Prostate gland (tissue), 2 donors: ENCODE data around the gene UXS1. TPM values are rescaled to one million over a fixed set of nuclear protein-coding genes. Genes with fewer than 3 reads are reported as not detected.

ENCODE experiments used
- DNase-seq: peaks from one replicate; pipeline ENCODE4 v3.0.0-alpha.2; 2019; ENCODE audit warnings: low spot score
- H3K27ac ChIP-seq, 2 donors: fragments of 200-600 bp; sonication (generic); 2 replicates each; pipeline ENCODE4 v1.5.1; 2017 to 2019
- H3K27me3 ChIP-seq: fragments of 200-600 bp; sonication (generic); replicated peaks from 2 replicates; pipeline ENCODE4 v1.5.1; 2019; ENCODE audit not compliant: insufficient read depth
- H3K36me3 ChIP-seq, 2 donors: fragments of 200-600 bp; sonication (generic); 1 replicate in 1 of 2; 2 replicates in 1 of 2; pipeline versions ENCODE4 v1.5.1 to v1.8.1; 2017 to 2019
- H3K4me1 ChIP-seq: fragments of 200-600 bp; sonication (generic); replicated peaks from 2 replicates; pipeline ENCODE4 v1.5.1; 2019
- H3K4me3 ChIP-seq, 2 donors: fragments of 200-600 bp; sonication (generic); 2 replicates each; pipeline ENCODE4 v1.5.1; 2017 to 2019
- H3K9me3 ChIP-seq: fragments of 200-600 bp; sonication (generic); 2 replicates; pipeline ENCODE4 v1.5.1; 2017
- POLR2A ChIP-seq: fragments of 450-650 bp; IDR thresholded peaks from one replicate; pipeline ENCODE4 v1.6.1; 2016; ENCODE audit warnings: antibody characterized with exemption, mild to moderate bottlenecking
- POLR2AphosphoS5 ChIP-seq: sonication (generic); formaldehyde crosslinking; IDR thresholded peaks from one replicate; pipeline ENCODE4 v1.6.1; 2017; ENCODE audit warnings: antibody characterized with exemption
- WGBS: methylation state at CpG from one replicate; pipeline ENCODE4 v1.1.5; 2018; 5-methylcytosine and 5-hydroxymethylcytosine counted together
- intact Hi-C: fragments of 100-400 bp; cut with DNase I; formaldehyde crosslinking; loops from one replicate; pipeline ENCODE4 v1.14.2; 2022
- total RNA-seq, 2 donors: library from RNA; depleted of rRNA; stranded (reverse); fragments of >200 nt; gene quantifications; one replicate each; pipeline ENCODE4 v1.1.0, GENCODE V29; 2016
- TF ChIP-seq, protein P1 (sequence below), 4 experiments: fragments of 200-600 bp in 2 of 4; fragments of 450-650 bp in 2 of 4; sonication (generic) in 2 of 4; IDR thresholded peaks; 1 replicate in 3 of 4; 2 replicates in 1 of 4; pipeline ENCODE4 v1.5.1; 2016 to 2019; ENCODE audit warnings: antibody characterized with exemption in 4 of 4, mild to moderate bottlenecking in 2 of 4, moderate library complexity in 2 of 4

Gene UXS1
- total RNA-seq, 2 donors from 2014 or later: 30.7 to 54.8 TPM

DNA sequence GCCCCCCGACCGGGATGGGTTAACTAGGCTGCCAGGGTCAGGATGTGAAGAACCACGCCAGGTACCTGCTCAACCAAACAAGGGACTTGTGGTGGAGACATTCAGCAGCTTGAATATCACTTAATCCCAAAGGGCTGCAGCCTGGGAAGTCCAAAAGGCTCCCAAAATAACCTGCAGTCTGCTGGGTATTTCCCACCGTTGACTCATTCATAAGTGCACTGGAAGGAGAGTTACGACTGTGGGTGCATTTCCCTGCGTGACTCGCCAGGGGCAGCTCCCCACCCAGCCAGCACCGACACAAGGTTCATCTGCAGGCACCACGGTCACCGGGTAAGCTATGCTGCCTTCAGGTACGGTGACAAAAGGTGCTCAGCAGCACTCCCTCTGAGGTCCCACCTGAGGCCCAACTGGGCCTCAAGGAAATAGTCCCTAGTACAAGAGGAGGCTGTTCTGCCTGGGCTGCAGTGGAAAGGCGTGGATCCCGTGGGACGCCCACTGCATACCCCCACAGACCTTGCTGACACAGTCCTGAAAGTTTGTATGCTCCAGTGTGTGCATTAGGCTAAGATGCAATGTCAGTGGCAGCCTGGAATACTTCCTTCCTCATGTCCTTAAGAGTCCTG lies 86.5 kb downstream of the UXS1 start:
- H3K27ac ChIP-seq: no peak overlapping the region
- H3K9me3 ChIP-seq: no peaks in the 10 kb centered on the region
- no peaks in the 10 kb centered on the region for H3K27me3 ChIP-seq
- intact Hi-C loops: loop anchor here (5.0 kb wide), 2 partner anchors 85 to 475 kb away; partner anchors contain the start of gene UXS1
- H3K36me3 ChIP-seq: no peaks in the 10 kb centered on the region
- H3K4me1 ChIP-seq: no peaks in the 10 kb centered on the region
- TF ChIP-seq POLR2A: no peak
- TF ChIP-seq POLR2AphosphoS5: no peak
- DNase-seq: no peak
- WGBS: 60% methylated on average over 14 of the region's 14 CpGs
- no peak overlapping the region for H3K4me3 ChIP-seq

GRCh38 chr2:106106622-106107508 lies 87.2 kb downstream of the UXS1 start:
- Histone ChIP-seq H3K36me3 (no peaks in the 10 kb centered on the region), H3K4me3 (no peak overlapping the region), H3K4me1 (no peaks in the 10 kb centered on the region), H3K27me3 (no peaks in the 10 kb centered on the region), H3K9me3 (no peaks in the 10 kb centered on the region), H3K27ac (no peak overlapping the region)
- TF ChIP-seq, protein P1, sequence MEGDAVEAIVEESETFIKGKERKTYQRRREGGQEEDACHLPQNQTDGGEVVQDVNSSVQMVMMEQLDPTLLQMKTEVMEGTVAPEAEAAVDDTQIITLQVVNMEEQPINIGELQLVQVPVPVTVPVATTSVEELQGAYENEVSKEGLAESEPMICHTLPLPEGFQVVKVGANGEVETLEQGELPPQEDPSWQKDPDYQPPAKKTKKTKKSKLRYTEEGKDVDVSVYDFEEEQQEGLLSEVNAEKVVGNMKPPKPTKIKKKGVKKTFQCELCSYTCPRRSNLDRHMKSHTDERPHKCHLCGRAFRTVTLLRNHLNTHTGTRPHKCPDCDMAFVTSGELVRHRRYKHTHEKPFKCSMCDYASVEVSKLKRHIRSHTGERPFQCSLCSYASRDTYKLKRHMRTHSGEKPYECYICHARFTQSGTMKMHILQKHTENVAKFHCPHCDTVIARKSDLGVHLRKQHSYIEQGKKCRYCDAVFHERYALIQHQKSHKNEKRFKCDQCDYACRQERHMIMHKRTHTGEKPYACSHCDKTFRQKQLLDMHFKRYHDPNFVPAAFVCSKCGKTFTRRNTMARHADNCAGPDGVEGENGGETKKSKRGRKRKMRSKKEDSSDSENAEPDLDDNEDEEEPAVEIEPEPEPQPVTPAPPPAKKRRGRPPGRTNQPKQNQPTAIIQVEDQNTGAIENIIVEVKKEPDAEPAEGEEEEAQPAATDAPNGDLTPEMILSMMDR (IDR thresholded peaks at IDR 0.05): no peak
- TF ChIP-seq POLR2AphosphoS5 (no peak), POLR2A (no peak)
- DNase-seq: no peak
- WGBS: 83% methylated on average over 11 of the region's 12 CpGs
- intact Hi-C loops: loop anchor here (5.0 kb wide), 2 partner anchors 85 to 475 kb away; partner anchors contain the start of gene UXS1

GRCh38 chr2:106105151-106105922 lies 88.8 kb downstream of the UXS1 start:
- H3K4me1 ChIP-seq: no peaks in the 10 kb centered on the region
- H3K9me3 ChIP-seq: no peaks in the 10 kb centered on the region
- no peak overlapping the region for H3K4me3 ChIP-seq
- H3K36me3 ChIP-seq: no peaks in the 10 kb centered on the region
- H3K27me3 ChIP-seq: no peaks in the 10 kb centered on the region
- intact Hi-C loops: loop anchor here (5.0 kb wide), 2 partner anchors 87 to 477 kb away; partner anchors contain the start of gene UXS1
- no peak overlapping the region for H3K27ac ChIP-seq
- no peak for TF ChIP-seq POLR2A
- TF ChIP-seq POLR2AphosphoS5: no peak
- TF ChIP-seq, protein P1 (IDR thresholded peaks at IDR 0.05): no peak
- no peak for DNase-seq
- 84% methylated on average over 16 of the region's 16 CpGs for WGBS

- Histone ChIP-seq H3K4me3 (no peak overlapping the region), H3K36me3 (no peaks in the 10 kb centered on the region), H3K27ac (no peak overlapping the region), H3K9me3 (no peaks in the 10 kb centered on the region), H3K27me3 (no peaks in the 10 kb centered on the region), H3K4me1 (no peaks in the 10 kb centered on the region)
- DNase-seq: peak; percentile 58
- 49% methylated on average over 16 of the region's 16 CpGs for WGBS
- TF ChIP-seq, protein P1 (IDR thresholded peaks at IDR 0.05): peak; percentile 82 to 88 (median 86)
- TF ChIP-seq POLR2AphosphoS5: no peak
- intact Hi-C loops: loop anchor here (5.0 kb wide), 3 partner anchors 88 to 478 kb away; partner anchors contain the start of gene UXS1
Measured at GRCh38 chr2:106104332-106105062, 89.6 kb downstream of the UXS1 start.
